Hematopoietic multipotent progenitor cell treated with erythropoietin and hydrocortisone succinate and interleukin-3 and kit ligand, for 8 days (in vitro differentiated cells): Measurements from ENCODE around the gene KATNAL1.
"Not testable (repeated sequence)": the region's sequence is repeated elsewhere in the genome, so short reads cannot be mapped to it uniquely, and the experiment has no call there.

Experiments used
- DNase-seq: peaks from one replicate; pipeline ENCODE4 v3.0.0-alpha.2; 2015

The KATNAL1 gene

DNA sequence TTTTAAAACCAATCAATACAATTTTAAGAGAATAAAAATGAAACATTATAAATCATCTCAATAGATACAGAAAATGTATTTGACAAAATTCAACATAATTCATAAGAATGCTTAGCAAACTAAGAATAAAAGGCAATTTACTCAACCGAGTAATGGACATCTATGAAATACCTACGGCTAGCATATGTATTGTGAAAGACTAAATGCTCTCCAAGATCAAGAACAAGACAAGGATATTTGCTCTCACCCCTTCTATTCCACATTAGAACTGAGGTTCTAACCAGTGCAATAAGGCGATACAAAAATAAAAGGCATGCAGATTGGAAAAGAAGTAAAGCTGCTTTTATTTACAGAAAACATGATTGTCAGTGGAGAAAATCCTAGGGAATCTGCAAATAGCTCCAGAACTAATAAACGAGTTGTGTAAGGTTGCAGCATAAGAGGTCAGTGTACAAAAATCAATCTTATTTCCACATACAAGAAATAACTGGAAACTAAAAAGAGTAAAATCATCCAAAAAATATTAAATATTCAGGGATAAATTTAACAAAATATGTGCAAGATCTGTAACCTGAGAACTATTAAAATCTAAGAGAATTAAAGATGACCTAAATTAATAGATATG is 16.4 kb downstream of the KATNAL1 start:
- no peak for DNase-seq

DNA sequence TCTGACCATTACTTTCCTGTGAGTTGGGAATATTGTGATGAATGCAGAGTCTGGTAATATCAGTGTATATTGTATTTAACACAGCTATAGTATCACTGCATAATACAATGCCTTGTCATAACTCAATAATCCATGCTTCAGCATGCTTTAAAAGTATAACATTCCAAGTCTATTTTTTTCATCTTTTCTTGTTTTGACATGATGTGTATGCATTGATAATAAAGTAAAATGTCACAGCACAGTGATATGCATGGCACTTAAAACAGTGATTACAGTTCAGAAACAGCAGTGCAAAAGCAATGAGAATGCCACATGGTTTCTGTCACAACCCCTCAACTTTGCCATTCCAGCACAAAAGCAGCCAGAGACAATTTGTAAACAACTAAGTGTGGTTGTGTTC is 17.8 kb downstream of the KATNAL1 start:
- DNase-seq = no peak

GRCh38 chr13:30286059-30286458 is 21.3 kb downstream of the KATNAL1 start:
- DNase-seq = not testable (repeated sequence)

GRCh38 chr13:30276178-30276577 is 31.2 kb downstream of the KATNAL1 start:
- no peak for DNase-seq

- DNase-seq = no peak
Measured at GRCh38 chr13:30274083-30274482, 33.3 kb downstream of the KATNAL1 start.

DNA sequence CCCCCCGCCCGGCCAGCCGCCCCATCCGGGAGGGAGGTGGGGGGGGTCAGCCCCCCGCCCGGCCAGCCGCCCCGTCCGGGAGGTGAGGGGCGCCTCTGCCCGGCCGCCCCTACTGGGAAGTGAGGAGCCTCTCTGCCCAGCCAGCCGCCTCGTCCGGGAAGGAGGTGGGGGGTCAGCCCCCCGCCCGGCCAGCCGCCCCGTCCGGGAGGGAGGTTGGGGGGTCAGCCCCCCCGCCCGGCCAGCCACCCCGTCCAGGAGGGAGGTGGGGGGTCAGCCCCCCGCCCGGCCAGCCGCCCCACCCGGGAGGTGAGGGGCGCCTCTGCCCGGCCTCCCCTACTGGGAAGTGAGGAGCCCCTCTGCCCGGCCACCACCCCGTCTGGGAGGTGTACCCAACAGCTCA is 37.3 kb downstream of the KATNAL1 start:
- DNase-seq = not testable (repeated sequence)

GRCh38 chr13:30268673-30269072 is 38.7 kb downstream of the KATNAL1 start:
- DNase-seq = no peak

DNA sequence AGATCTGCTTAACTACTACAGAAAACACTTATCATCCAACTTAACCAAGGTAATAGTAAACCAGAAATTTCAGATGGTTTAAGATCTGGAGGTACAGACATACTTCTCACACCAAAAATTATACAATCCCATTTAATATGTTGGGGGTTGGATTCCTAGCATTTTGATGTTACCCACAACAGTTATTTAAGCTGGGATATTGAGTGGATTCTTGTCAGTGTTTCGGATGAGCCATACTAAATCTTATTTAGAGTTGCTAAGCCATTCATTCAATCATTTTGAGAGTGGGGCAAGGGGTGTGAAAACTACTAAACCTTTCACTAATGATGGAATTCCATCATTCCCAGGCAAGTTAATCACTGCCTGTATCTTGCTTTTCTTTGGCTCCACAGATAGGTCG is 40.6 kb downstream of the KATNAL1 start:
- no peak for DNase-seq

DNA sequence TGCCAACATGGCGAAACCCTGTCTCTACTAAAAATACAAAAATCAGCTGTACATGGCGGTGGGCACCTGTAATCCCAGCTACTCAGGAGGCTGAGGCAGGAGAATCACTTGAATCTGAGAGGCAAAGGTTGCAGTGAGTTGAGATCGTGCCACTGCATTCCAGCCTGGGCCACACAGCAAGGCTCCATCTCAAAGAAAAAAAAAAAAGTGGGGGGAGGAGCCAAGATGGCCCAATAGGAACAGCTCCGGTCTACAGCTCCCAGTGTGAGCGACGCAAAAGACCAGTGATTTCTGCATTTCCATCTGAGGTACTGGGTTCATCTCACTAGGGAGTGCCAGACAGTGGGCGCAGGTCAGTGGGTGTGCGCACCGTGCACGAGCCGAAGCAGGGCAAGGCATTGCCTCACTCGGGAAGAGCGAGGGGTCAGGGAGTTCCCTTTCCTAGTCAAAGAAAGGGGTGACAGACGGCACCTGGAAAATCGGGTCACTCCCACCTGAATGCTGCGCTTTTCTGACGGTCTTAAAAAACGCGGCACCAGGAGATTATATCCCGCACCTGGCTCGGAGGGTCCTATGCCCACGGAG is 48.1 kb downstream of the KATNAL1 start:
- DNase-seq = not testable (repeated sequence)

DNA sequence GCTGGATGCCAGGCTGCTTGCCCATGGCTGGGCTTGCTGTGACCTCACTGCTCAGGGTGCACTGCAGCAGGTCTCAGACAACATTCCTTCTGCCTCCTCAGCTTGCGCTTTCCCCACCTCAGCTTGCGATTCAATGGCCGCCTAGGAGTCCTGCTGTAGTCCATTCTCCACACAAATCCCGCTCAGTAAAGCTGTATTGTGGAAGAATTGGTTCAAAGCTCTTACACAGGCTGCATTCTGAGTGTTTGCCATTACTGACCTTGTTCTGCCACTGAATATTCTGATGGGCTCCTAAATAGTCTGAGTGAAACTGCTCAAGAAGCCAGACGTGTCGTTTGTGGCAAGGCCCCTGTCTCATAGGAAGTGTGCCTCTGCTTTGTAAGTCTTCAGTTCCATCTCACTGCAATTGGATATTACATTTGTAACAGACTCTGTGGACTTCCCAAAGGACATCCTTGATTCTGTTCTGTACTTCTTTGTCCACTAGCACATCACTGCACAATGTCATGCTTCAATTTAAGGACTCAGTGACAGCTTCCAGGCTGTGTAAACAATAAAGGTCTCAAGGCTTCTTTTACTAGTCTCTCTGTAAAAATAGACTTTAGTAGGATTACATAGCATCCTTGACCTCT is 49.8 kb downstream of the KATNAL1 start:
- no peak for DNase-seq

- DNase-seq = no peak
Measured at GRCh38 chr13:30256713-30257467, 50.5 kb downstream of the KATNAL1 start.

DNA sequence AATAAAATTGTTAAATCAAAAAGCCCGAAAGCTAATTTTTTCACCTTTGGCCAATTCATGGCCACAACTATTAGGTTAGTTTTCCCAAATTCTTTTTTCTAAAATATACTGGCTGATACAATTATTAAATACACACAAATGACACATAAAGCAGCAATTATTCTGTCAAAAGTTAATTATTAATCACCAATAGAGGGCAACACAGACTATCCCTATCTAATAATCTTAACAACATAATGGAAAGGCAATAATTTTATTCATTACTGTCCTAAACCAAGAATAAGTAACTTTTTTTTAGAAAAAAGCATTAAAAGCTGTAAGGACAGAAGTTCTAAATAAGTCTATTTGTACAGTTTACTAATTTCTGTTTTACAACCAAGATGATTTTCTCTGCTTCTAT is 51.7 kb downstream of the KATNAL1 start:
- DNase-seq = peak; percentile 48

DNA sequence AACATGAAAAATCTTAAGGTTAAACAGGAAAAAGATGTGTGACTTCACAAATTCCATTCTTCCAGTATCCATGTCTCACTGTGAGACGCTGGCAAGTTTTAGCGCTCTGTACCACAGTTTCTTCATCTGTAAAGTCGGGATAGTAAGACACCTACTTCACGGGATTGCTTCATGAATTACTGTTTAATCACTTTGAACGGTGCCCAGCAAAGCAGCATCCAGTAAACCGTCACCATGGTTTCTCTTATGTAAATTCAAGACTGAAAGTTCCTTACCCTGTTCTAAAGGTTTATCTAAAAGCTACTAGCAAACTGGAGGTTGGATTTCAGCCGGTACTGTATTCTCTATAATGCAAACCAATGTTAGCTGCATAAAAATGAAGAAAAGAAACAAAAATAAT is 53.5 kb downstream of the KATNAL1 start:
- DNase-seq = no peak

- no peak for DNase-seq
Measured at GRCh38 chr13:30247406-30247805, 59.9 kb downstream of the KATNAL1 start.

GRCh38 chr13:30241532-30241931 is 65.8 kb downstream of the KATNAL1 start:
- no peak for DNase-seq

DNA sequence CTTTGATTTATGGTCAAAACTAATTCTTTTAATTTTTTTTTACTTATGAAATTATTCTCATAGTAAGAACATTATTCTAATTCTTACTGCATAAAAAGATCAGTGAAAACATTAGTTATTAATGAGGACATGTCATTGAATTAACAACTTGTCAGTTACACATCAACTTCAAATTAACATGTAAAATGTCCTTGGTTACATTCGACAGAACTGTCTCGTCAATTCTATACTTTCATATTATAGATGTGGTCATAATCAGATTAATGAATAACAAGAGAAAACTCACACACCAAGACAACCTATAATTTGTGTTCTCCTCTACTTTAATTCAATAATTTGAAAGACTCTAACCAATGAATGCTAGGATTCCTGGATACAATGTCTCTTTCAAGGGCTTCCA is 66.7 kb downstream of the KATNAL1 start:
- no peak for DNase-seq

DNA sequence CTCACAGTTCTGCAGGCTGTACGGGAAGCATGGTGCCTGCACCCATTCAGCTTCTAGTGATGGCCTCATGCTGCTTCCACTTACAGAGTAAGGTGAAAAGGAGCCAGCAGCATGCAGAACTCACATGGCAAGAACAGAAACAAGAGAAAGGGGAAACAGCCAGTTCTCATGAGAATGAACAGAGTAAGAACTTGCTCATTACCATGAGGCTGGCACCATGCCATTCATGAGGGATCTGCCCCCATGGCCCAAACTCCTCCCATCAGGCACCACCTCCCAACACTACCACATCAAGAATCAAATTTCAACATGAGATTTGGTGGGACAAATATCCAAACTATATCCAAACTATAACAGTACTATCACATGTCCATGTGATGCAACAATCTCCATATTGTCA is 72.1 kb downstream of the KATNAL1 start:
- DNase-seq = peak; percentile 53

DNA sequence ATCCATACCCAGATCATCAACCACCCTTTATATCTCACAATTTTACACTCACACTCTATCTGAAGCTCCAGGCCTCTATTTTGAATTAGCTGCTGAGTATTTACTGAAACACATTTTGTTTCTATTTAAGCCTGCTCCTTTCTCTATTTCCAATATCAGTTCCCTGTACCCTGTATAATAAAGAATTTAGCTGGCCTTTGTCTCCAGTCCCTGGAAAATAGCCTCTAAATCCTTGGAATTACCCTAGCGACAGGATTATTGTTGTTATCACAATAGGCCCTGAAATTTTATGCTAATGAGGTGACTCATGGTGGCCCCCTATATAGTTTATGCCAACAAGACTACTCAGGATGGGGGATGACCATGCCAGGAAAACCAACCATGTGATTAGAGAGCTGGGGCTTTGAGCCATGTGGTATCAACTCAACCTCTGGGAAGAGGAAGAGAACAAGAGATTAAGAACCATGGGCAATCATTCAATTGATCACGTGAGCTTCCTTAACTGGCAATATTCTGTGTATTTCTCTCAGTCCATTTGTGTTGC is 72.7 kb downstream of the KATNAL1 start:
- peak; percentile 16 for DNase-seq

DNA sequence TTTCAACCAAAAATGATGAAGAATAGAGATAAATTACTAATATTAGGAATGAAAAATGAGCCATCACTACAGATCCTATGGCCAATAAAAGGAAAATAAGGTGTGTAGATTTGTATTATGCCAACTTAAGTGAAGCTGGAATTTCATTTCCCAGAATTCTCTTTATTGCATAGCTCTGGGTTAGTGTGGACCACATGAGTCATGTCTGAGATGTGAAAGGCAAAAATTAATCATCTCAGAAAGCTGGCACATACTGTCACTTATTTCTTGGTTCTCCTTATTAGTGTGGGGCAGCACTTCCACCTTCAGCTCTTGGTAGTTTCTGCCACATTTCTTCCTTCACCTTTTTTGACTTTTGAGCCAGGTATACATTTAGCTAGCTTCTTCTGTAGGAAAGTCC is 82.6 kb downstream of the KATNAL1 start:
- DNase-seq = no peak

DNA sequence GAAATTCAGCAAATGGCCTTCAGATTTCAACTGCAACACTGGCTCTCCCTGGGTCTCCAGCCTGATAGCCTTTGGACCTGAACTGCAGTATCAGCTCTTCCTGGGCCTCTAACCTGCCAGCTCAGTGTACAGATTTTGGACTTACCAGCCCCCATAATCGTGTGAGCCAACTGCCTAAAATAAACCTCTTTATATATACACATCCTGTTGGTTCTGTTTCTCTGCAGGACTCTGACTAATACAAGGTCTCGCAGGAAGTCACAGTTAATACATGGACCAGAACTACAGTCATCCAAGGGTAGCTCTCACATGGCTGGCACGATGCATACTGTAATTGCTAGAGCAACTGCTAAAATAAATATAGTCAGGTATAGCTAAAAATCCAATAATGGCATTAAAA is 85.1 kb downstream of the KATNAL1 start:
- no peak for DNase-seq

DNA sequence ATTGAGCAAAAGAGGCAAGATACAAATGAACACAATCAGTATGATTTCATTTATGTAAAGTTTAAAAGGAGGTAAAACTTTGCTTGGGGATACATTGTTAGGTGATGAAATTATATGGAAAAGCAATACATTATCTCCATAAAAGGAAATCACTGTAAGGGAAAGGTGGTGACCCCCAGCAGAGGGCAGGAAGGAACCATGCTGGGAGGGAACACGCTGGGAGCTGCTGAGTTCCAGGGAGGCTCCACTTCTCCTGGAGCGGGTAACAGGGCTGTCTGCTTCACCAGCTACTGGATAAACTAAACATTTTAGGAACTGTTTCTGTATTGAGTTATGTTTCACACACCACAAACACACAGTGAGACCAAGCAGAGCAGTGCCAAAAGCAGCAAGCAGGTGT is 91.2 kb downstream of the KATNAL1 start:
- DNase-seq = no peak

DNA sequence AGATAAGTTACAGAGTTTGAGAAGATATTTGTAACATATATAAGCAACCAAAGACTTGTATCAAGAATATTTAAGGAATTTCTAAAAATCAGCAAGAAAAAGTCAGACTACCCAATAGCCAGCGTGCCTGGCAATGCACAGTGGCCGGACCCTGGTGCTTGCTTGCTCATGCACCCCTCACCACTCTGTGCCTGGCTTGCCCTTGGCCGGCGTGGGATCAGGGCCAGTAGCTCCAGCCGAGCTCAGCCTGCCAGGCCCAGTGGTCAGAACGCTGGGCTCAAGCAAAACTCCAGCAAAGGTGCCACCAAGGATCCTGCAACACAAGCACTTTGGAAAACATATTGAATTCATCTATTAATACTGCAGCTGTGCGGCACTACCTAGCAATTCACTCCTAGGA is 95.1 kb downstream of the KATNAL1 start:
- no peak for DNase-seq

GRCh38 chr13:30211745-30212144 is 95.6 kb downstream of the KATNAL1 start:
- DNase-seq = no peak

- no peak for DNase-seq
Measured at GRCh38 chr13:30204564-30204963, 102.8 kb downstream of the KATNAL1 start.
